Measurements from ENCODE around the gene NEGR1.
A peak's percentile ranks its signal among the peaks of the same experiment; 100 is the strongest.
"Not testable (repeated sequence)": the region's sequence is repeated elsewhere in the genome, so short reads cannot be mapped to it uniquely, and the experiment has no call there.

The NEGR1 gene

DNA sequence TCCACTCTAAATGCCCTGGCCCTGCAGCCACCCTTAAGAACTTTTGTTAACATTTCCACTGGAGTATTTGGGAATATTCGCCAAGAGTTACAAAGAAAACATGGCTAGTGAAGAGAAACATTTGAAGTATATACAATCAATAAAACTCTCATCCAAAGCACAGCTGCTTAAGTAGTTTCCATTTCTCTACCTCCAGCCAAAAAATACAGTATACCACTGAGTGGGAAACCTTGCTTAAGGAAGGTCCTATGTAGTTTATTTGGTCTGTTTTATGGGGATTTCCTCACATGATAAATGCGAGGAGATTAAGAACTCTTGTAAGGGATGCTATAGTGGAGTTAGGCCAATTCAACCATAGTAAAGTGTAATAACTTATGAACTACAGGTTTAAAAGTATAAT is 382.5 kb downstream of the NEGR1 start:
- H3F3A ChIP-seq (ENCODE audit: low read depth) = no peaks in the 10 kb centered on the region
- H3K79me2 ChIP-seq (ENCODE audit: insufficient read depth, low read length) = no peaks in the 10 kb centered on the region
- no peaks in the 10 kb centered on the region for H3K9me2 ChIP-seq (replicated peaks; ENCODE audit: low read depth, low read length)
- H3K9ac ChIP-seq (ENCODE audit: low read depth, low read length, poor library complexity, severe bottlenecking) = no peak overlapping the region
- H3K9me3 ChIP-seq (ENCODE audit: insufficient read depth, low read depth, low read length) = no peaks in the 10 kb centered on the region
- no peak overlapping the region for H3K4me3 ChIP-seq (ENCODE audit: low read length, poor library complexity, severe bottlenecking)
- H2AFZ ChIP-seq (ENCODE audit: low read length) = no peak overlapping the region
- H3K36me3 ChIP-seq (ENCODE audit: insufficient read depth, low read length) = no peaks in the 10 kb centered on the region
- H3K27me3 ChIP-seq (ENCODE audit: insufficient read depth, low read length, poor library complexity, severe bottlenecking) = no peaks in the 10 kb centered on the region
- no peaks in the 10 kb centered on the region for H4K20me1 ChIP-seq (ENCODE audit: insufficient read depth, low read length, poor library complexity, severe bottlenecking)
- H3K4me2 ChIP-seq (ENCODE audit: low read depth, low read length, poor library complexity, severe bottlenecking) = no peak overlapping the region
- H3K4me1 ChIP-seq (ENCODE audit: insufficient read depth, low read length, poor library complexity, severe bottlenecking) = no peaks in the 10 kb centered on the region
- TF ChIP-seq EZH2phosphoT487 (IDR thresholded peaks at IDR 0.05; ENCODE audit: borderline replicate concordance) = no peak
- TF ChIP-seq, protein P1, sequence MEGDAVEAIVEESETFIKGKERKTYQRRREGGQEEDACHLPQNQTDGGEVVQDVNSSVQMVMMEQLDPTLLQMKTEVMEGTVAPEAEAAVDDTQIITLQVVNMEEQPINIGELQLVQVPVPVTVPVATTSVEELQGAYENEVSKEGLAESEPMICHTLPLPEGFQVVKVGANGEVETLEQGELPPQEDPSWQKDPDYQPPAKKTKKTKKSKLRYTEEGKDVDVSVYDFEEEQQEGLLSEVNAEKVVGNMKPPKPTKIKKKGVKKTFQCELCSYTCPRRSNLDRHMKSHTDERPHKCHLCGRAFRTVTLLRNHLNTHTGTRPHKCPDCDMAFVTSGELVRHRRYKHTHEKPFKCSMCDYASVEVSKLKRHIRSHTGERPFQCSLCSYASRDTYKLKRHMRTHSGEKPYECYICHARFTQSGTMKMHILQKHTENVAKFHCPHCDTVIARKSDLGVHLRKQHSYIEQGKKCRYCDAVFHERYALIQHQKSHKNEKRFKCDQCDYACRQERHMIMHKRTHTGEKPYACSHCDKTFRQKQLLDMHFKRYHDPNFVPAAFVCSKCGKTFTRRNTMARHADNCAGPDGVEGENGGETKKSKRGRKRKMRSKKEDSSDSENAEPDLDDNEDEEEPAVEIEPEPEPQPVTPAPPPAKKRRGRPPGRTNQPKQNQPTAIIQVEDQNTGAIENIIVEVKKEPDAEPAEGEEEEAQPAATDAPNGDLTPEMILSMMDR (conservative IDR thresholded peaks at IDR 0.05; ENCODE audit: low read length) = no peak

DNA sequence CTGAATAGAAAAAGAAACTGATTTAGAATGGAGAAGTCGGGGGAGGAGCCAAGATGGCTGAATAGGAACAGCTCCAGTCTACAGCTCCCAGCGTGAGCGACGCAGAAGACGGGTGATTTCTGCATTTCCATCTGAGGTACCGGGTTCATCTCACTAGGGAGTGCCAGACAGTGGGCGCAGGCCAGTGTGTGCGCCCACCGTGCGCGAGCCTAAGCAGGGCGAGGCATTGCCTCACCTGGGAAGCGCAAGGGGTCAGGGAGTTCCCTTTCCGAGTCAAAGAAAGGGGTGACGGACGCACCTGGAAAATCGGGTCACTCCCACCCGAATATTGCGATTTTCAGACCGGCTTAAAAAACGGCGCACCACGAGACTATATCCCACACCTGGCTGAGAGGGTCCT is 394.2 kb downstream of the NEGR1 start:
- H3F3A ChIP-seq (ENCODE audit: low read depth); H3K9me2 ChIP-seq (replicated peaks; ENCODE audit: low read depth, low read length); H3K79me2 ChIP-seq (ENCODE audit: insufficient read depth, low read length); H3K27me3 ChIP-seq (ENCODE audit: insufficient read depth, low read length, poor library complexity, severe bottlenecking); H3K9ac ChIP-seq (ENCODE audit: low read depth, low read length, poor library complexity, severe bottlenecking); H3K36me3 ChIP-seq (ENCODE audit: insufficient read depth, low read length); H4K20me1 ChIP-seq (ENCODE audit: insufficient read depth, low read length, poor library complexity, severe bottlenecking); H3K4me2 ChIP-seq (ENCODE audit: low read depth, low read length, poor library complexity, severe bottlenecking); H2AFZ ChIP-seq (ENCODE audit: low read length); H3K9me3 ChIP-seq (ENCODE audit: insufficient read depth, low read depth, low read length); H3K4me3 ChIP-seq (ENCODE audit: low read length, poor library complexity, severe bottlenecking): not testable (repeated sequence)
- H3K4me1 ChIP-seq (ENCODE audit: insufficient read depth, low read length, poor library complexity, severe bottlenecking) = peaks cover 27% of the 10 kb centered on the region

DNA sequence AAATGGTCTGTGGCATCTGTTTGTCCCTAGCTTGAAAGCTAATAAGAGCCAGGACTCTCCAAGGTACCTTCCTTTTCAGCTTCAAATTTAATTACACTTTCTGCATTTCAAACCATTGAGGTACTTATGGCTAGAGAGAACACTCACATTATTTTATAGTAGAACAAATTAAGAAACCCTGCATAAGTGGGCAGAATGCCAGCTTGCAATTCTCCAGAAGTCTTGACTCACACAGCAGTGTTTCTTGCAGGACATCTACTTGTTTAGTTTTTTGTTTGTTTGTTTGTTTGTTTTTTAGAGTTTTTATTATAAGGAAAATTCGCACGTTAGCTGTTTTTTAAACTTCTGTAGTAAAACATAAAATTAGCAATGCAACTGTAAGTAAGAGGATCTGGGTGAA is 397.2 kb downstream of the NEGR1 start:
- Histone ChIP-seq H3K9me2 (replicated peaks; ENCODE audit: low read depth, low read length) (no peaks in the 10 kb centered on the region), H3K36me3 (ENCODE audit: insufficient read depth, low read length) (no peaks in the 10 kb centered on the region), H3K9ac (ENCODE audit: low read depth, low read length, poor library complexity, severe bottlenecking) (no peak overlapping the region), H3K27me3 (ENCODE audit: insufficient read depth, low read length, poor library complexity, severe bottlenecking) (no peaks in the 10 kb centered on the region), H3K79me2 (ENCODE audit: insufficient read depth, low read length) (no peaks in the 10 kb centered on the region), H3F3A (ENCODE audit: low read depth) (peaks cover 19% of the 10 kb centered on the region), H3K9me3 (ENCODE audit: insufficient read depth, low read depth, low read length) (no peaks in the 10 kb centered on the region), H3K4me1 (ENCODE audit: insufficient read depth, low read length, poor library complexity, severe bottlenecking) (peaks cover 54% of the 10 kb centered on the region), H4K20me1 (ENCODE audit: insufficient read depth, low read length, poor library complexity, severe bottlenecking) (no peaks in the 10 kb centered on the region), H2AFZ (ENCODE audit: low read length) (no peak overlapping the region), H3K4me2 (ENCODE audit: low read depth, low read length, poor library complexity, severe bottlenecking) (no peak overlapping the region), H3K4me3 (ENCODE audit: low read length, poor library complexity, severe bottlenecking) (no peak overlapping the region)
- TF ChIP-seq, protein P1 (conservative IDR thresholded peaks at IDR 0.05; ENCODE audit: low read length) = no peak
- TF ChIP-seq EZH2phosphoT487 (IDR thresholded peaks at IDR 0.05; ENCODE audit: borderline replicate concordance) = no peak

DNA sequence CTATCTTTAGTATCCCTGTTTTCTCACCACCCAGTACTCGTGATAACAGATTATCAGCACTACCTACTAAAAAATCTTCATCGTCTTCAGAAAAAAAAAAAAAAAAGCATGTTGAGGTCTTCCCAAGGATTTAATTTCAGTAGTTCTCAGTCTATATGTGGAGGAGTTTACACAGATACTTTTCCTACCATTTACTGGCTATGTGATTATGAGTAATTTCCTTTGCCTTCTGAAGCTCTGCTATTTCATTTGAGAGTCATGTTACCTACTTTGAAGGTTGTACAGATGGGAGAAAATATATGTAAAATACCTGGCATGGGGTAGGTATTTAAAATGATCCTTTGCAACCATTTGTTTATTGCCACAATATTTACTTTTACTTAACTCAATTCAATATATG is 399.7 kb downstream of the NEGR1 start:
- Histone ChIP-seq H3K9me3 (ENCODE audit: insufficient read depth, low read depth, low read length) (no peaks in the 10 kb centered on the region), H3K36me3 (ENCODE audit: insufficient read depth, low read length) (no peaks in the 10 kb centered on the region), H4K20me1 (ENCODE audit: insufficient read depth, low read length, poor library complexity, severe bottlenecking) (no peaks in the 10 kb centered on the region), H3K4me1 (ENCODE audit: insufficient read depth, low read length, poor library complexity, severe bottlenecking) (peaks cover 75% of the 10 kb centered on the region), H3K9me2 (replicated peaks; ENCODE audit: low read depth, low read length) (no peaks in the 10 kb centered on the region), H3K9ac (ENCODE audit: low read depth, low read length, poor library complexity, severe bottlenecking) (peak overlapping the region; percentile 80), H3K4me2 (ENCODE audit: low read depth, low read length, poor library complexity, severe bottlenecking) (peak overlapping the region; percentile 83), H3K4me3 (ENCODE audit: low read length, poor library complexity, severe bottlenecking) (peak overlapping the region; percentile 61), H3F3A (ENCODE audit: low read depth) (peaks cover 19% of the 10 kb centered on the region), H2AFZ (ENCODE audit: low read length) (peak overlapping the region; percentile 2; the same call in 1 of the 2 replicates), H3K27me3 (ENCODE audit: insufficient read depth, low read length, poor library complexity, severe bottlenecking) (no peaks in the 10 kb centered on the region), H3K79me2 (ENCODE audit: insufficient read depth, low read length) (no peaks in the 10 kb centered on the region)
- TF ChIP-seq, protein P1 (conservative IDR thresholded peaks at IDR 0.05; ENCODE audit: low read length) = no peak
- no peak for TF ChIP-seq EZH2phosphoT487 (IDR thresholded peaks at IDR 0.05; ENCODE audit: borderline replicate concordance)

Data from Loucy (cell line).